ENCODE results near the gene NKAPD1. TPM values are rescaled to one million over a fixed set of nuclear protein-coding genes. Genes with fewer than 3 reads are reported as not detected.

The NKAPD1 gene
- total RNA-seq, 4 donors from 2014 or later = 14.4 to 31.7 (median 17.2) TPM

- Histone ChIP-seq H3K27ac (no peak overlapping the region), H3K27me3 (no peaks in the 10 kb centered on the region), H3K4me1 (no peaks in the 10 kb centered on the region), H3K4me3 (no peak overlapping the region), H3K36me3 (peaks cover 0 to 27% (median 0%) of the 10 kb centered on the region in 3 donors), H3K9me3 (no peaks in the 10 kb centered on the region)
- TF ChIP-seq EP300 (IDR thresholded peaks at IDR 0.05) (no peak), POLR2A (IDR thresholded peaks at IDR 0.05) (no peak), CTCF (IDR thresholded peaks at IDR 0.05) (no peak)
- DNase-seq (ENCODE audit: low spot score in 2 of 2) = no peak
- WGBS, 2 donors = 47 to 57% methylated on average over 2 of the region's 2 CpGs
These were observed 26.4 kb downstream of the NKAPD1 start for GRCh38 chr11:112100462-112100861.

DNA sequence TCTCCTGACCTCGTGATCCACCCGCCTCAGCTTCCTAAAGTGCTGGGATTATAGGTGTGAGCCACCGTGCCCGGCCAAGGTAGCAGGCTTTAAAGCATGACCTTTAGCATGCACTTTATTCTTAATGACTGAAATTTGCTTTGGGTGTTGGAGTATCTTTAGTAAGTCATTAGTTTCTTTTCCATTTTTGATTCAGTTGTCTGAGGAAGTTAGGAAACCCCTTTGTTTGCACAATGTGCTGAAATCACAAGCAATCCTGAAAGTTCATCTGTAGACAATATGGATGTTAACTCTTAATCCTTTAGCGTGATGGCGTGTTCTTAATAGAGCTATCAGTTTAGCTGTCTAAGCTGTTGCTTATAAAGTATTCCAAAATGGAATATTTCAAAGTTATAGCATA lies 29.3 kb downstream of the NKAPD1 start:
- no peak overlapping the region for H3K27ac ChIP-seq
- no peaks in the 10 kb centered on the region for H3K9me3 ChIP-seq
- 91 to 93% methylated on average over 6 of the region's 6 CpGs for WGBS, 2 donors
- H3K4me1 ChIP-seq = no peaks in the 10 kb centered on the region
- H3K4me3 ChIP-seq = no peak overlapping the region
- no peak for TF ChIP-seq POLR2A (IDR thresholded peaks at IDR 0.05)
- TF ChIP-seq EP300 (IDR thresholded peaks at IDR 0.05) = no peak
- no peak for TF ChIP-seq CTCF (IDR thresholded peaks at IDR 0.05)
- DNase-seq (ENCODE audit: low spot score in 2 of 2) = no peak
- H3K36me3 ChIP-seq = peaks cover 0 to 7% (median 0%) of the 10 kb centered on the region in 3 donors
- no peaks in the 10 kb centered on the region for H3K27me3 ChIP-seq

GRCh38 chr11:112106070-112106469 lies 32.0 kb downstream of the NKAPD1 start:
- Histone ChIP-seq H3K4me1 (no peaks in the 10 kb centered on the region), H3K9me3 (no peaks in the 10 kb centered on the region), H3K36me3 (peaks cover 0 to 9% (median 0%) of the 10 kb centered on the region in 3 donors), H3K27me3 (no peaks in the 10 kb centered on the region), H3K27ac (no peak overlapping the region), H3K4me3 (no peak overlapping the region)
- TF ChIP-seq EP300 (IDR thresholded peaks at IDR 0.05) (no peak), CTCF (IDR thresholded peaks at IDR 0.05) (no peak), POLR2A (IDR thresholded peaks at IDR 0.05) (no peak)
- DNase-seq (ENCODE audit: low spot score in 2 of 2) = no peak
- WGBS, 2 donors = 94 to 95% methylated on average over 8 of the region's 8 CpGs

GRCh38 chr11:112113539-112114457 lies 39.7 kb downstream of the NKAPD1 start:
- Histone ChIP-seq H3K27me3 (no peaks in the 10 kb centered on the region), H3K27ac (no peak overlapping the region), H3K9me3 (no peaks in the 10 kb centered on the region), H3K4me1 (peaks cover 0 to 5% (median 0%) of the 10 kb centered on the region in 4 donors), H3K4me3 (no peak overlapping the region), H3K36me3 (no peaks in the 10 kb centered on the region)
- 61 to 62% methylated on average over 6 of the region's 6 CpGs for WGBS, 2 donors
- TF ChIP-seq CTCF (IDR thresholded peaks at IDR 0.05) = peak; percentile 52 to 76 (median 63)
- no peak for TF ChIP-seq EP300 (IDR thresholded peaks at IDR 0.05)
- no peak for DNase-seq (ENCODE audit: low spot score in 2 of 2)

DNA sequence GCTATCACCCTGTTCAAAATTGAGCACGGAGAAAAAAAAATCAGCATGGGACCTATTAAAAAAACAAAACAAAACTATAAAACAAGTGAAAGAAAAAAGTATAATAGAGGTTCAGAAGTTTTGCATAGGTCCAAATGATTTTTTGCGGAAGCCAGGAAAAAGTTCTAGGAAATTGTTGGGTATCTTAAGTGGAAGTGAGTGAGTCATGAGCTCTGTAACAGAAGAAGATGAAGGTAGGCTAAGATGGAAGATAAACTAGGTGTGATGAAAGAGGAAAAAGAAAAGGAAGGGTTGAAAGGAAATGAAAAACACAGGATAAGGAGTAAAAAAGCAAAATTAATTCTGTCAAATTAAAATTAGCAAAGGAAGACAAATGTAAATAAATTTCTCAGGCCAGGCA lies 40.4 kb downstream of the NKAPD1 start:
- H3K4me1 ChIP-seq = peaks cover 0 to 5% (median 0%) of the 10 kb centered on the region in 4 donors
- no peaks in the 10 kb centered on the region for H3K9me3 ChIP-seq
- H3K4me3 ChIP-seq = no peak overlapping the region
- TF ChIP-seq CTCF (IDR thresholded peaks at IDR 0.05) (no peak), POLR2A (IDR thresholded peaks at IDR 0.05) (no peak), EP300 (IDR thresholded peaks at IDR 0.05) (no peak)
- 82 to 84% methylated on average over 2 of the region's 2 CpGs for WGBS, 2 donors
- H3K36me3 ChIP-seq = no peaks in the 10 kb centered on the region
- no peak for DNase-seq (ENCODE audit: low spot score in 2 of 2)
- no peak overlapping the region for H3K27ac ChIP-seq
- H3K27me3 ChIP-seq = no peaks in the 10 kb centered on the region
